CD14-positive monocyte (primary cell): ENCODE data around the gene DCP1B. TPM values are rescaled to one million over a fixed set of nuclear protein-coding genes. Genes with fewer than 3 reads are reported as not detected.

Experiments
- DNase-seq, 3 donors: peaks; one replicate each; pipeline ENCODE4 v3.0.0-alpha.2; 2011 to 2022
- H2AFZ ChIP-seq: 2 replicates; pipeline ENCODE4 v1.6.0; 2012; ENCODE audit warnings: mild to moderate bottlenecking, low read depth, low read length, inconsistent platforms; ENCODE audit not compliant: insufficient read depth, poor library complexity, severe bottlenecking
- H3K27ac ChIP-seq, 2 donors: 1 replicate in 1 of 2; 2 replicates in 1 of 2; pipeline ENCODE4 v1.5.1; 2012 to 2013; ENCODE audit warnings: low read length in 2 of 2, control low read depth in 1 of 2, inconsistent platforms in 1 of 2, low read depth in 1 of 2, mild to moderate bottlenecking in 1 of 2
- H3K27me3 ChIP-seq, 2 donors: one replicate each; pipeline versions ENCODE4 v1.6.0 to v1.6.1; 2011 to 2013; ENCODE audit warnings: low read length in 2 of 2; ENCODE audit not compliant: control insufficient read depth in 2 of 2, insufficient read depth in 2 of 2
- H3K36me3 ChIP-seq, 2 donors: replicated peaks in 1 of 2; 1 replicate in 1 of 2; 2 replicates in 1 of 2; pipeline versions ENCODE4 v1.5.1 to v1.6.1; 2012 to 2013; ENCODE audit warnings: low read length in 2 of 2, control low read depth in 1 of 2, inconsistent platforms in 1 of 2, mild to moderate bottlenecking in 1 of 2; ENCODE audit not compliant: insufficient read depth in 2 of 2, control insufficient read depth in 1 of 2
- H3K4me1 ChIP-seq, 2 donors: 1 replicate in 1 of 2; 2 replicates in 1 of 2; pipeline versions ENCODE4 v1.5.1 to v1.6.1; 2012 to 2013; ENCODE audit warnings: low read length in 2 of 2, control low read depth in 1 of 2, inconsistent platforms in 1 of 2, mild to moderate bottlenecking in 1 of 2, moderate library complexity in 1 of 2; ENCODE audit not compliant: insufficient read depth in 2 of 2, control insufficient read depth in 1 of 2
- H3K4me2 ChIP-seq: replicated peaks from 2 replicates; pipeline ENCODE3; 2012; ENCODE audit warnings: low read length, moderate library complexity, mild to moderate bottlenecking; ENCODE audit not compliant: poor library complexity, severe bottlenecking; ENCODE audit errors: extremely low read depth
- H3K4me3 ChIP-seq, 3 experiments: fragments of 200-600 bp in 1 of 3; sonication (generic) in 1 of 3; replicated peaks in 1 of 3; 1 replicate in 2 of 3; 2 replicates in 1 of 3; pipeline ENCODE4 v1.5.1; 2011 to 2013; ENCODE audit warnings: low read length in 3 of 3, mild to moderate bottlenecking in 3 of 3, control low read depth in 2 of 3, low read depth in 2 of 3, inconsistent platforms in 1 of 3, moderate library complexity in 1 of 3
- H3K79me2 ChIP-seq: 2 replicates; pipeline ENCODE4 v1.6.0; 2012; ENCODE audit warnings: mild to moderate bottlenecking, control low read depth, inconsistent platforms, low read length, moderate library complexity; ENCODE audit not compliant: insufficient read depth
- H3K9ac ChIP-seq: 2 replicates; pipeline ENCODE4 v1.6.0; 2017; ENCODE audit warnings: low read length, mild to moderate bottlenecking; ENCODE audit not compliant: insufficient read depth, poor library complexity, severe bottlenecking
- H3K9me3 ChIP-seq, 2 donors: replicated peaks in 1 of 2; 1 replicate in 1 of 2; 2 replicates in 1 of 2; pipeline versions ENCODE4 v1.5.1 to v1.6.1; 2012 to 2013; ENCODE audit warnings: low read length in 2 of 2, control low read depth in 1 of 2; ENCODE audit not compliant: control insufficient read depth in 1 of 2, insufficient read depth in 1 of 2
- H4K20me1 ChIP-seq: 2 replicates; pipeline ENCODE4 v1.6.0; 2012; ENCODE audit warnings: mild to moderate bottlenecking, low read length, control low read depth, moderate library complexity; ENCODE audit not compliant: insufficient read depth
- H3K27ac Mint-ChIP-seq, 7 donors: one replicate each; pipeline ENCODE4 v1.8.0; 2020; ENCODE audit warnings: mild to moderate bottlenecking in 7 of 7, mixed read lengths in 7 of 7, moderate library complexity in 6 of 7, inconsistent platforms in 2 of 7
- H3K27me3 Mint-ChIP-seq, 3 donors: one replicate each; pipeline ENCODE4 v1.8.0; 2021 to 2022; ENCODE audit warnings: low read depth in 3 of 3, mild to moderate bottlenecking in 3 of 3, mixed read lengths in 3 of 3, moderate library complexity in 3 of 3, inconsistent platforms in 1 of 3
- H3K36me3 Mint-ChIP-seq, 2 donors: one replicate each; pipeline ENCODE4 v1.8.0; 2020; ENCODE audit warnings: mixed read lengths in 2 of 2, inconsistent platforms in 1 of 2, mild to moderate bottlenecking in 1 of 2
- H3K4me1 Mint-ChIP-seq: one replicate; pipeline ENCODE4 v1.8.0; 2020; ENCODE audit warnings: mild to moderate bottlenecking, mixed read lengths
- H3K4me3 Mint-ChIP-seq, 2 donors: one replicate each; pipeline ENCODE4 v1.8.0; 2020; ENCODE audit warnings: mild to moderate bottlenecking in 2 of 2, mixed read lengths in 2 of 2, moderate library complexity in 1 of 2
- H3K9me3 Mint-ChIP-seq, 7 donors: one replicate each; pipeline ENCODE4 v1.8.0; 2020 to 2022; ENCODE audit warnings: mixed read lengths in 7 of 7, mild to moderate bottlenecking in 6 of 7, moderate library complexity in 6 of 7, inconsistent platforms in 2 of 7
- WGBS: methylation state at CpG from one replicate; pipeline ENCODE4 v1.1.5; 2013; ENCODE audit warnings: missing lambda C conversion rate; ENCODE audit not compliant: insufficient coverage; 5-methylcytosine and 5-hydroxymethylcytosine counted together
- intact Hi-C, 2 donors: fragments of 100-400 bp; cut with micrococcal nuclease; formaldehyde crosslinking; loops; one replicate each; pipeline versions ENCODE4 v1.15.0 to v1.15.1; 2023
- polyA plus RNA-seq, 3 donors: library from polyadenylated mRNA; depleted of rRNA in 1 of 3; unstranded in 2 of 3; stranded (reverse) in 1 of 3; fragments of 300-500 nt in 2 of 3; fragments of >200 nt in 1 of 3; fragmentation: Illumina TruSeq in 2 of 3; gene quantifications; 1 replicate in 2 of 3; 2 replicates in 1 of 3; pipeline ENCODE4 v1.2.3, GENCODE V29; 2012 to 2021
- TF ChIP-seq, protein P1 (sequence below): fragments of 200-600 bp; IDR thresholded peaks from one replicate; pipeline ENCODE4 v1.8.0; 2022; ENCODE audit warnings: antibody characterized with exemption, mild to moderate bottlenecking

DCP1B gene
- polyA plus RNA-seq, 3 donors, result 3.6 to 5.1 (median 4.9) TPM

DNA sequence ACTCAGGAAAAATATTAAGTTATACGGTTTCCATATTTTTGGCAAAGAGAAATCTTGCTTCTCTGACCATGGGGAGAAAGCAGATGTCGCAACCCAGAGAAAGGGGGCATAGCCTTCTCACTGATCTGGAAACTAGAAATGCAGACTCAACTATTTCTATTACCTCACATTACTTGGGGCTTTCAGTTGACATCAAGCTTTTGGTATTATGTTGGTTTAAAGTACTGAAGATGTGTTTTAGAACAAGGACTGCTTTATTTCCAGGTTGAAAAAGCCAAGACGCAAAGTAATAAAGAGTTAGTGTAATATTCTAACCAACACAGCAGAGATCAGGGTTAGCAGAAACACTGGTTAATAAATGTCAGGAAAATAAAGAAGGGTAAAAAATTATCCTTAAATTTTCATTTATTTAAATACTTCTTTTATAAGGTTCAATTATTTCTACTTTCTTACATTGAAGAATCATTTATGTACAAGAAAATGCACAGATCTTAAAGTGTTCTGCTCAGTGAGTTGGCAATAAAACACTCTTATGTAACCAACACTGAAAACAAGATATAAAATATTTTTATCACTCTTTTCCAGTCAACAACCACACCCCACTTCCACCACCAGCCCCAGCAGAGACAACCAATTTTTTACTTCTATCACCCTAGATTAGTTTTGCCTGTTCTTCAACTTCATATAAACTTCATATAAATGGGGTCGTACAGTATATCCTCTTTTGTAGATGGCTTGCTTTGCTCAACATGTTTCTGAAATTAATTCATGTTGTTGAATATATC, 26.0 kb downstream of the DCP1B start:
- Histone ChIP-seq H3K9ac (no peak overlapping the region), H3K4me1 (no peaks in the 10 kb centered on the region), H3K27me3 (no peaks in the 10 kb centered on the region), H3K4me2 (no peak overlapping the region), H3K36me3 (no peaks in the 10 kb centered on the region), H3K27ac (no peak overlapping the region), H4K20me1 (no peaks in the 10 kb centered on the region), H3K79me2 (no peaks in the 10 kb centered on the region), H3K4me3 (no peak overlapping the region), H2AFZ (no peak overlapping the region), H3K9me3 (no peaks in the 10 kb centered on the region)
- Mint-ChIP-seq H3K4me3 (no peak overlapping the region), H3K27ac (no peak overlapping the region), H3K27me3 (no peaks in the 10 kb centered on the region), H3K4me1 (peaks cover 4% of the 10 kb centered on the region), H3K9me3 (no peaks in the 10 kb centered on the region), H3K36me3 (peaks cover 4 to 10% of the 10 kb centered on the region in 2 donors)
- TF ChIP-seq, protein P1, sequence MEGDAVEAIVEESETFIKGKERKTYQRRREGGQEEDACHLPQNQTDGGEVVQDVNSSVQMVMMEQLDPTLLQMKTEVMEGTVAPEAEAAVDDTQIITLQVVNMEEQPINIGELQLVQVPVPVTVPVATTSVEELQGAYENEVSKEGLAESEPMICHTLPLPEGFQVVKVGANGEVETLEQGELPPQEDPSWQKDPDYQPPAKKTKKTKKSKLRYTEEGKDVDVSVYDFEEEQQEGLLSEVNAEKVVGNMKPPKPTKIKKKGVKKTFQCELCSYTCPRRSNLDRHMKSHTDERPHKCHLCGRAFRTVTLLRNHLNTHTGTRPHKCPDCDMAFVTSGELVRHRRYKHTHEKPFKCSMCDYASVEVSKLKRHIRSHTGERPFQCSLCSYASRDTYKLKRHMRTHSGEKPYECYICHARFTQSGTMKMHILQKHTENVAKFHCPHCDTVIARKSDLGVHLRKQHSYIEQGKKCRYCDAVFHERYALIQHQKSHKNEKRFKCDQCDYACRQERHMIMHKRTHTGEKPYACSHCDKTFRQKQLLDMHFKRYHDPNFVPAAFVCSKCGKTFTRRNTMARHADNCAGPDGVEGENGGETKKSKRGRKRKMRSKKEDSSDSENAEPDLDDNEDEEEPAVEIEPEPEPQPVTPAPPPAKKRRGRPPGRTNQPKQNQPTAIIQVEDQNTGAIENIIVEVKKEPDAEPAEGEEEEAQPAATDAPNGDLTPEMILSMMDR, result no peak
- WGBS, result no CpG with 5 or more reads among the region's 4 CpGs
- no peak for DNase-seq
- intact Hi-C loops, result no loop called here

DNA sequence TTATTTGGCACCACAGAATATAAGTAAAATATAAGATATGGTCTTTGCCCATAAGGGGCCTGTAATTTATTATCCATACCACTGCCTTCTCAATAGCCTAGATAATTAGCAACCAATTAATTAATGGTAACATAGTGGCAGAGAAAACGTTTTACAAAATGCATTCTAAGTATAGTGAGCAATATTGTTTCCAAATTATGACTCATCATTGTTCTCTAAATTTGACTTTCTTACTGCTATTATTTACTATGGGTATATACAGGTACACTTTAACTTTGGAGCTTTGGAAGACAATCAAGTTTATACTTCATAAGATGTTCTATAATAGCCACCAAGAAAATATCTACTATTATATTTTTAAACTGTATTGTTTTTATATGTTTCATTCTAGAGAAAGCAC, 26.7 kb downstream of the DCP1B start:
- Histone ChIP-seq H3K27me3 (no peaks in the 10 kb centered on the region), H2AFZ (no peak overlapping the region), H3K9me3 (no peaks in the 10 kb centered on the region), H3K4me2 (no peak overlapping the region), H3K79me2 (no peaks in the 10 kb centered on the region), H3K4me3 (no peak overlapping the region), H3K9ac (no peak overlapping the region), H3K4me1 (no peaks in the 10 kb centered on the region), H3K27ac (no peak overlapping the region), H3K36me3 (no peaks in the 10 kb centered on the region), H4K20me1 (no peaks in the 10 kb centered on the region)
- intact Hi-C loops, result no loop called here
- Mint-ChIP-seq H3K27me3 (no peaks in the 10 kb centered on the region), H3K27ac (no peak overlapping the region), H3K4me3 (no peak overlapping the region), H3K9me3 (no peaks in the 10 kb centered on the region), H3K36me3 (peaks cover 6 to 10% of the 10 kb centered on the region in 2 donors), H3K4me1 (peaks cover 4% of the 10 kb centered on the region)
- no CpG with 5 or more reads among the region's 1 CpG for WGBS
- DNase-seq, result no peak
- TF ChIP-seq, protein P1, result no peak
